K562 (cell line): ENCODE results near the gene GLRA1. TPM values are rescaled to one million over a fixed set of nuclear protein-coding genes. Genes with fewer than 3 reads are reported as not detected.

Experiments used
- ATAC-seq: fragments of 200-7000 bp; cut with Tn5 transposase; 3 replicates; pipeline ENCODE4 v1.9.1; 2020; ENCODE audit warnings: moderate library complexity
- BruUV-seq: library from RNA; stranded (reverse); fragments of 400-500 nt; replicated peaks from 2 replicates; lab custom pipeline; 2021; lab: Mats Ljungman, UMichigan
- CTCF ChIA-PET: fragments of 300-600 bp; formaldehyde crosslinking; extraction: SDS; loops from one replicate; lab custom pipeline; 2021; ENCODE audit warnings: low intra/inter-chr PET ratio; lab: Yijun Ruan, JAX
- POLR2A ChIA-PET: fragments of 300-600, 350-650 bp; sonication (Branson Sonifier 250); formaldehyde crosslinking; extraction: SDS; loops from one replicate; lab custom pipeline; 2021; ENCODE audit warnings: antibody characterized with exemption, inconsistent platforms; lab: Yijun Ruan, JAX
- DNase-seq, 4 experiments: peaks; one replicate each; pipeline versions ENCODE4 v3.0.0 to v3.0.0-alpha.2; 2011 to 2018; ENCODE audit warnings: low spot score in 3 of 4, mixed read lengths in 3 of 4; ENCODE audit errors: extremely low read depth in 1 of 4
- FAIRE-seq: peaks from 2 replicates; lab custom pipeline; 2011; peaks lifted over from hg19 to GRCh38; lab: Jason Lieb, UNC
- H2AFZ ChIP-seq: 2 replicates; pipeline ENCODE4 v1.6.0; 2011; ENCODE audit warnings: low read depth, low read length, control low read depth, inconsistent platforms
- H3K27ac ChIP-seq: fragments of 200-600 bp; 3 replicates; pipeline ENCODE4 v1.8.0; 2011; ENCODE audit warnings: low read depth, mild to moderate bottlenecking, control low read depth, inconsistent platforms, low read length, moderate library complexity, mixed read lengths; ENCODE audit errors: extremely low read depth
- H3K27me3 ChIP-seq, 2 experiments: fragments of 300-600 bp in 1 of 2; 2 replicates in 1 of 2; 3 replicates in 1 of 2; pipeline versions ENCODE4 v1.6.0 to v1.8.0; 2011; ENCODE audit warnings: inconsistent platforms in 2 of 2, low read length in 2 of 2, mild to moderate bottlenecking in 1 of 2, mixed read lengths in 1 of 2, moderate library complexity in 1 of 2; ENCODE audit not compliant: control insufficient read depth in 2 of 2, insufficient read depth in 2 of 2
- H3K36me3 ChIP-seq: fragments of 300-600 bp; 3 replicates; pipeline ENCODE4 v1.8.0; 2011; ENCODE audit warnings: mild to moderate bottlenecking, low read length, inconsistent platforms; ENCODE audit not compliant: control insufficient read depth, insufficient read depth
- H3K4me1 ChIP-seq, 2 experiments: fragments of 200-600 bp in 1 of 2; replicated peaks in 1 of 2; 2 replicates in 1 of 2; 3 replicates in 1 of 2; pipeline versions ENCODE4 v1.5.1 to v1.8.0; 2011; ENCODE audit warnings: inconsistent platforms in 2 of 2, low read length in 2 of 2, mild to moderate bottlenecking in 1 of 2, mixed read lengths in 1 of 2, moderate library complexity in 1 of 2; ENCODE audit not compliant: control insufficient read depth in 2 of 2, insufficient read depth in 2 of 2
- H3K4me2 ChIP-seq: 2 replicates; pipeline ENCODE4 v1.6.1; 2011; ENCODE audit warnings: low read length, control low read depth, inconsistent platforms, mixed read lengths; ENCODE audit not compliant: insufficient read depth
- H3K4me3 ChIP-seq: fragments of 200-600 bp; sonication (generic), shearing (Covaris generic); 2 replicates; pipeline ENCODE4 v1.5.1; 2016; ENCODE audit warnings: control low read depth, inconsistent platforms
- H3K79me2 ChIP-seq: fragments of 200-600 bp; 3 replicates; pipeline ENCODE4 v1.8.0; 2011; ENCODE audit warnings: low read length, inconsistent platforms; ENCODE audit not compliant: control insufficient read depth, insufficient read depth
- H3K9ac ChIP-seq, 2 experiments: 2 replicates each; pipeline versions ENCODE4 v1.6.0 to v1.6.1; 2011; ENCODE audit warnings: low read depth in 2 of 2, low read length in 2 of 2, control low read depth in 1 of 2, inconsistent platforms in 1 of 2, mild to moderate bottlenecking in 1 of 2, mixed read lengths in 1 of 2; ENCODE audit not compliant: insufficient read depth in 1 of 2
- H3K9me1 ChIP-seq: one replicate; pipeline ENCODE4 v1.6.0; 2011; ENCODE audit warnings: inconsistent platforms, mild to moderate bottlenecking, low read length, moderate library complexity; ENCODE audit not compliant: control insufficient read depth, insufficient read depth
- H3K9me3 ChIP-seq: replicated peaks from 2 replicates; pipeline ENCODE4 v1.5.1; 2011; ENCODE audit warnings: low read depth, low read length, inconsistent platforms; ENCODE audit not compliant: control insufficient read depth, insufficient read depth
- H4K20me1 ChIP-seq: replicated peaks from 2 replicates; pipeline ENCODE4 v1.6.1; 2011; ENCODE audit warnings: low read length, inconsistent platforms, mixed read lengths; ENCODE audit not compliant: control insufficient read depth, insufficient read depth
- BCL6 ChIP-seq: fragments of 250-450 bp; sonication (Bioruptor Pico); IDR thresholded peaks from 2 replicates; pipeline ENCODE4 v1.4.0; 2020
- DMBX1 ChIP-seq: fragments of 250-450 bp; sonication (Bioruptor Pico); IDR thresholded peaks from 2 replicates; pipeline ENCODE4 v1.8.0; 2022; ENCODE audit warnings: inconsistent platforms, mild to moderate bottlenecking, moderate library complexity, borderline replicate concordance
- IFI16 ChIP-seq: fragments of 250-450 bp; sonication (Bioruptor Pico); IDR thresholded peaks from 2 replicates; pipeline ENCODE4 v2.1.2; 2022; ENCODE audit warnings: mild to moderate bottlenecking, inconsistent platforms
- NELFE ChIP-seq: IDR thresholded peaks from 2 replicates; pipeline ENCODE4 v1.6.1; 2011; ENCODE audit warnings: mild to moderate bottlenecking; ENCODE audit not compliant: insufficient read depth, insufficient read length
- RB1 ChIP-seq: fragments of 450-650 bp; IDR thresholded peaks from 2 replicates; pipeline ENCODE4 v1.6.1; 2017; ENCODE audit warnings: low read depth, mild to moderate bottlenecking
- RBM22 ChIP-seq: fragments of 200-400 bp; formaldehyde crosslinking; IDR thresholded peaks from 2 replicates; pipeline ENCODE4 v1.6.1; 2018; ENCODE audit warnings: low read length, low read depth; ENCODE audit not compliant: poor library complexity, severe bottlenecking
- SMAD4 ChIP-seq: fragments of 250-450 bp; sonication (Bioruptor Pico); conservative IDR thresholded peaks from 2 replicates; pipeline ENCODE4 v1.8.0; 2021; ENCODE audit warnings: inconsistent platforms, mild to moderate bottlenecking, moderate library complexity
- SRF ChIP-seq, 2 experiments: fragments of 250-450, 450-650 bp in 1 of 2; sonication (Bioruptor Pico) in 1 of 2; sonication (generic) in 1 of 2; formaldehyde crosslinking; IDR thresholded peaks; 2 replicates each; pipeline versions ENCODE4 v1.5.0 to v1.5.1; 2020 to 2022; ENCODE audit warnings: mild to moderate bottlenecking in 1 of 2, missing genetic modification reagents in 1 of 2
- U2AF2 ChIP-seq: fragments of 200-400 bp; formaldehyde crosslinking; optimal IDR thresholded peaks from 2 replicates; pipeline ENCODE3; 2017; ENCODE audit warnings: low read depth, mild to moderate bottlenecking, low read length
- ZNF143 ChIP-seq: sonication (generic); formaldehyde crosslinking; IDR thresholded peaks from 2 replicates; pipeline ENCODE4 v1.9.0; 2022; ENCODE audit warnings: mild to moderate bottlenecking, missing genetic modification reagents
- ZNF324 ChIP-seq: fragments of 250-450 bp; sonication (Bioruptor Pico); IDR thresholded peaks from 2 replicates; pipeline ENCODE4 v1.4.0; 2020; ENCODE audit warnings: mild to moderate bottlenecking
- ZNF75A ChIP-seq: fragments of 450-650 bp; formaldehyde crosslinking; IDR thresholded peaks from 2 replicates; pipeline ENCODE4 v1.4.0; 2020; ENCODE audit warnings: mild to moderate bottlenecking
- WGBS: fragments of 100-300 bp; shearing (Covaris generic); methylation state at CpG from one replicate; pipeline ENCODE4 v1.1.6; 2016; ENCODE audit warnings: low coverage, mixed read lengths; ENCODE audit not compliant: insufficient coverage; ENCODE audit errors: missing lambda C conversion rate; 5-methylcytosine and 5-hydroxymethylcytosine counted together
- in situ Hi-C: fragments of 300-500 bp; cut with MboI; formaldehyde crosslinking; loops from 4 replicates; pipeline ENCODE4 v1.15.0; 2018; ENCODE audit warnings: inconsistent platforms, mixed read lengths
- intact Hi-C: fragments of 100-400 bp; cut with micrococcal nuclease; formaldehyde crosslinking; loops from 2 replicates; pipeline ENCODE4 v1.14.2; 2022
- polyA plus RNA-seq, 8 experiments: library from polyadenylated mRNA; depleted of rRNA in 4 of 8; stranded (reverse) in 5 of 8; unstranded in 3 of 8; fragments of >200 nt; fragmentation: Nextera tagmentation in 2 of 8; fragmentation: Illumina TruSeq in 1 of 8; extraction: Ambion mirVana in 2 of 8; extraction: Trizol in 1 of 8; gene quantifications; 2 replicates each; pipeline versions ENCODE4 v1.2.1 to v1.2.3, GENCODE V29; 2011 to 2014; ENCODE audit warnings: inconsistent platforms in 1 of 8, missing spikeins in 1 of 8
- total RNA-seq, 7 experiments: library from RNA; depleted of rRNA in 6 of 7; stranded (reverse); fragments of >200 nt in 6 of 7; fragmentation: Illumina TruSeq in 2 of 7; extraction: Trizol in 2 of 7; gene quantifications; 2 replicates each; pipeline versions ENCODE4 v1.2.1 to v1.2.3, GENCODE V29; 2011 to 2021; ENCODE audit warnings: low replicate concordance in 1 of 7
- TF ChIP-seq, protein P1 (sequence below): fragments of 450-650 bp; conservative IDR thresholded peaks from 2 replicates; pipeline ENCODE4 v1.6.1; 2016; ENCODE audit warnings: missing genetic modification characterization, low read depth, mild to moderate bottlenecking, missing compliant biosample characterization, moderate library complexity
- TF ChIP-seq, protein P2 (sequence below), 2 experiments: fragments of 450-650 bp; conservative IDR thresholded peaks; 2 replicates each; pipeline ENCODE4 v1.6.1; 2017; ENCODE audit warnings: mild to moderate bottlenecking in 2 of 2, moderate library complexity in 2 of 2
- TF ChIP-seq, protein P3 (sequence below), 2 experiments: fragments of 200-800 bp in 1 of 2; sonication (Bioruptor generic) in 1 of 2; sonication (generic) in 1 of 2; formaldehyde crosslinking in 1 of 2; IDR thresholded peaks in 1 of 2; conservative IDR thresholded peaks in 1 of 2; 2 replicates each; pipeline versions ENCODE4 v1.5.0 to v1.6.1; 2016 to 2020; ENCODE audit warnings: missing compliant biosample characterization in 1 of 2, missing genetic modification characterization in 1 of 2, missing genetic modification reagents in 1 of 2
- TF ChIP-seq, protein P4 (sequence below): fragments of 450-650 bp; IDR thresholded peaks from one replicate; pipeline ENCODE4 v1.6.1; 2018; ENCODE audit warnings: mild to moderate bottlenecking, moderate library complexity; ENCODE audit not compliant: partially characterized antibody

GLRA1 gene
- total and polyA plus RNA-seq, 9 of the 15 experiments (the other 6 are each of a cell fraction or from before 2014, with no cell fraction given) = not detected

DNA sequence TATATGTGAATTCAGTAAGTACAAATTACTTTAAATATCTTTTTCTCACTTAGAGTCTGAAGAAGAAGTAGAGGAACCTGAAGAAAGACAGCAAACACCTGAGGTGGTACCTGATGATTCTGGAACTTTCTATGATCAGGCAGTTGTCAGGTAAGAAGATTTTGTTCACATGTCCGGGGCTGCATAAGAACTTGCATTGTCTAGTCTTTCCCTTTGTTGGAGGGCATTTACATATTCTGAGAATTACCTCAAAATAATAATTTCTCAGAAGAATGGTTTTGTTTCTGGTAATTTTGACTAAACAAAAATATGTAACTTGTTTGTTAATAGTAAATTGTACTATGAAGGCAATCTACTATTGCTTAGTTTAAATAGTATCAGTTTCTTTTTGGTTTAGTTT lies 129.2 kb downstream of the GLRA1 start (continued):
- TF ChIP-seq, protein P1, sequence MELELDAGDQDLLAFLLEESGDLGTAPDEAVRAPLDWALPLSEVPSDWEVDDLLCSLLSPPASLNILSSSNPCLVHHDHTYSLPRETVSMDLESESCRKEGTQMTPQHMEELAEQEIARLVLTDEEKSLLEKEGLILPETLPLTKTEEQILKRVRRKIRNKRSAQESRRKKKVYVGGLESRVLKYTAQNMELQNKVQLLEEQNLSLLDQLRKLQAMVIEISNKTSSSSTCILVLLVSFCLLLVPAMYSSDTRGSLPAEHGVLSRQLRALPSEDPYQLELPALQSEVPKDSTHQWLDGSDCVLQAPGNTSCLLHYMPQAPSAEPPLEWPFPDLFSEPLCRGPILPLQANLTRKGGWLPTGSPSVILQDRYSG = no peak
- TF ChIP-seq ZNF143 (CRISPR knock-in tag) (no peak), ZNF75A (CRISPR knock-in tag) (no peak), SMAD4 (CRISPR knock-in tag) (no peak)
- TF ChIP-seq, protein P2, sequence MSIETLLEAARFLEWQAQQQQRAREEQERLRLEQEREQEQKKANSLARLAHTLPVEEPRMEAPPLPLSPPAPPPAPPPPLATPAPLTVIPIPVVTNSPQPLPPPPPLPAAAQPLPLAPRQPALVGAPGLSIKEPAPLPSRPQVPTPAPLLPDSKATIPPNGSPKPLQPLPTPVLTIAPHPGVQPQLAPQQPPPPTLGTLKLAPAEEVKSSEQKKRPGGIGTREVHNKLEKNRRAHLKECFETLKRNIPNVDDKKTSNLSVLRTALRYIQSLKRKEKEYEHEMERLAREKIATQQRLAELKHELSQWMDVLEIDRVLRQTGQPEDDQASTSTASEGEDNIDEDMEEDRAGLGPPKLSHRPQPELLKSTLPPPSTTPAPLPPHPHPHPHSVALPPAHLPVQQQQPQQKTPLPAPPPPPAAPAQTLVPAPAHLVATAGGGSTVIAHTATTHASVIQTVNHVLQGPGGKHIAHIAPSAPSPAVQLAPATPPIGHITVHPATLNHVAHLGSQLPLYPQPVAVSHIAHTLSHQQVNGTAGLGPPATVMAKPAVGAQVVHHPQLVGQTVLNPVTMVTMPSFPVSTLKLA (conservative IDR thresholded peaks at IDR 0.05) = no peak

DNA sequence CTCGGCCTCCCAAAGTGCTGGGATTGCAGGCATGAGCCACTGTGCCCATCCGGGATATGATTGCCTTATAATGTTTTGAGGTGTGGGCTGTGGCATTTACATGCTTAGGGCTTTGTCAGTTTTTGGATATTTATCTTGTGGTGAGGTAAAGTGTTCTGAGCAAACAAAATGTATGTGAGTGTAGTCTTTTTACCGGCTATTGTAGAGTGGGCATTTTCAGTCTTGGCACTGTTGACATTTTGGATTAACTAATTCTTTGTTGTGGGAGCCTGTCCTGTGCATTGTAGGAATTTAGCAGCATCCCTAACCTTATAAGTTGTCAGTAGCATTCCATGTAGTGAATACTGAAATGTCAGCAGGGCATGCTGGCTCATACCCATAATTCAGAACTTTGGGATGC lies 131.3 kb downstream of the GLRA1 start:
- no peaks in the 10 kb centered on the region for H3K4me1 ChIP-seq
- no peaks in the 10 kb centered on the region; the same call in none of the 2 replicates for H4K20me1 ChIP-seq
- ChIA-PET POLR2A (no interaction called here), CTCF (no interaction called here)
- in situ Hi-C loops = no loop called here
- H3K9me1 ChIP-seq = no peaks in the 10 kb centered on the region
- H3K4me3 ChIP-seq = no peak overlapping the region
- no peaks in the 10 kb centered on the region for H3K9me3 ChIP-seq
- BruUV-seq = no TSS peak
- no peaks in the 10 kb centered on the region for H3K27me3 ChIP-seq
- H3K9ac ChIP-seq = no peak overlapping the region
- WGBS = 91% methylated on average over 3 of the region's 3 CpGs
- DNase-seq (no peak), FAIRE-seq (no peak), ATAC-seq (no peak)
- H2AFZ ChIP-seq = no peak overlapping the region
- H3K27ac ChIP-seq = no peak overlapping the region
- H3K79me2 ChIP-seq = peaks cover 92% of the 10 kb centered on the region
- no peak overlapping the region for H3K4me2 ChIP-seq
- intact Hi-C loops = no loop called here
- H3K36me3 ChIP-seq = peaks cover 100% of the 10 kb centered on the region
- TF ChIP-seq, protein P3, sequence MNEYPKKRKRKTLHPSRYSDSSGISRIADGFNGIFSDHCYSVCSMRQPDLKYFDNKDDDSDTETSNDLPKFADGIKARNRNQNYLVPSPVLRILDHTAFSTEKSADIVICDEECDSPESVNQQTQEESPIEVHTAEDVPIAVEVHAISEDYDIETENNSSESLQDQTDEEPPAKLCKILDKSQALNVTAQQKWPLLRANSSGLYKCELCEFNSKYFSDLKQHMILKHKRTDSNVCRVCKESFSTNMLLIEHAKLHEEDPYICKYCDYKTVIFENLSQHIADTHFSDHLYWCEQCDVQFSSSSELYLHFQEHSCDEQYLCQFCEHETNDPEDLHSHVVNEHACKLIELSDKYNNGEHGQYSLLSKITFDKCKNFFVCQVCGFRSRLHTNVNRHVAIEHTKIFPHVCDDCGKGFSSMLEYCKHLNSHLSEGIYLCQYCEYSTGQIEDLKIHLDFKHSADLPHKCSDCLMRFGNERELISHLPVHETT (CRISPR knock-in tag; conservative IDR thresholded peaks at IDR 0.05 in 1 of 2, IDR thresholded peaks at IDR 0.05 in 1 of 2) = no peak
- no peak for TF ChIP-seq DMBX1
- TF ChIP-seq, protein P4, sequence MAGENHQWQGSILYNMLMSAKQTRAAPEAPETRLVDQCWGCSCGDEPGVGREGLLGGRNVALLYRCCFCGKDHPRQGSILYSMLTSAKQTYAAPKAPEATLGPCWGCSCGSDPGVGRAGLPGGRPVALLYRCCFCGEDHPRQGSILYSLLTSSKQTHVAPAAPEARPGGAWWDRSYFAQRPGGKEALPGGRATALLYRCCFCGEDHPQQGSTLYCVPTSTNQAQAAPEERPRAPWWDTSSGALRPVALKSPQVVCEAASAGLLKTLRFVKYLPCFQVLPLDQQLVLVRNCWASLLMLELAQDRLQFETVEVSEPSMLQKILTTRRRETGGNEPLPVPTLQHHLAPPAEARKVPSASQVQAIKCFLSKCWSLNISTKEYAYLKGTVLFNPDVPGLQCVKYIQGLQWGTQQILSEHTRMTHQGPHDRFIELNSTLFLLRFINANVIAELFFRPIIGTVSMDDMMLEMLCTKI = no peak
- TF ChIP-seq BCL6 (CRISPR knock-in tag) = no peak
- TF ChIP-seq SRF (CRISPR knock-in tag; IDR thresholded peaks at IDR 0.05) = no peak
- no peak for TF ChIP-seq RB1
- TF ChIP-seq IFI16 (CRISPR knock-in tag) = no peak
- no peak for TF ChIP-seq ZNF324
- no peak for TF ChIP-seq RBM22
- no peak for TF ChIP-seq NELFE
- TF ChIP-seq U2AF2 = no peak
